PC-3 (cell line): ENCODE results near the gene SPSB3.

Experiments used
- EZH2 ChIP-seq: fragments of 300-600 bp; sonication (generic); IDR thresholded peaks from one replicate; pipeline ENCODE4 v1.6.1; 2017; ENCODE audit warnings: antibody characterized with exemption, mild to moderate bottlenecking, low read length; ENCODE audit not compliant: unreplicated experiment
- EZH2phosphoT487 ChIP-seq: fragments of 300-600 bp; sonication (generic); IDR thresholded peaks from 2 replicates; pipeline ENCODE4 v1.6.1; 2018; ENCODE audit warnings: mild to moderate bottlenecking, antibody characterized with exemption, low read length, borderline replicate concordance
- TF ChIP-seq, protein P1 (sequence below): fragments of 300-600 bp; sonication (generic); conservative IDR thresholded peaks from 2 replicates; pipeline ENCODE4 v1.5.1; 2017; ENCODE audit warnings: antibody characterized with exemption, low read depth, mild to moderate bottlenecking, low read length

- TF ChIP-seq, protein P1, sequence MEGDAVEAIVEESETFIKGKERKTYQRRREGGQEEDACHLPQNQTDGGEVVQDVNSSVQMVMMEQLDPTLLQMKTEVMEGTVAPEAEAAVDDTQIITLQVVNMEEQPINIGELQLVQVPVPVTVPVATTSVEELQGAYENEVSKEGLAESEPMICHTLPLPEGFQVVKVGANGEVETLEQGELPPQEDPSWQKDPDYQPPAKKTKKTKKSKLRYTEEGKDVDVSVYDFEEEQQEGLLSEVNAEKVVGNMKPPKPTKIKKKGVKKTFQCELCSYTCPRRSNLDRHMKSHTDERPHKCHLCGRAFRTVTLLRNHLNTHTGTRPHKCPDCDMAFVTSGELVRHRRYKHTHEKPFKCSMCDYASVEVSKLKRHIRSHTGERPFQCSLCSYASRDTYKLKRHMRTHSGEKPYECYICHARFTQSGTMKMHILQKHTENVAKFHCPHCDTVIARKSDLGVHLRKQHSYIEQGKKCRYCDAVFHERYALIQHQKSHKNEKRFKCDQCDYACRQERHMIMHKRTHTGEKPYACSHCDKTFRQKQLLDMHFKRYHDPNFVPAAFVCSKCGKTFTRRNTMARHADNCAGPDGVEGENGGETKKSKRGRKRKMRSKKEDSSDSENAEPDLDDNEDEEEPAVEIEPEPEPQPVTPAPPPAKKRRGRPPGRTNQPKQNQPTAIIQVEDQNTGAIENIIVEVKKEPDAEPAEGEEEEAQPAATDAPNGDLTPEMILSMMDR, result no peak
- TF ChIP-seq EZH2, result no peak
- no peak for TF ChIP-seq EZH2phosphoT487
These were observed 40.7 kb downstream of the SPSB3 start for GRCh38 chr16:1741553-1742165.
